Activated CD8-positive, alpha-beta memory T cell treated with anti-CD3 and anti-CD28 coated beads, Interleukin-2, amount 10 ng/mL, durations not matched to agents 7 days and 5 days (primary cell): Measurements from ENCODE around the gene TBC1D13. TPM values are rescaled to one million over a fixed set of nuclear protein-coding genes. Genes with fewer than 3 reads are reported as not detected.
"Not testable (repeated sequence)": the region's sequence is repeated elsewhere in the genome, so short reads cannot be mapped to it uniquely, and the experiment has no call there.

Source experiments
- ATAC-seq: fragments of 150-1000 bp; cut with Tn5 transposase; one replicate; pipeline ENCODE4 v1.10.0; 2021; ENCODE audit warnings: moderate library complexity
- CTCF ChIA-PET: fragments of 350-600 bp; sonication (Branson Sonifier 250); formaldehyde crosslinking; loops from one replicate; lab custom pipeline; 2021; ENCODE audit warnings: antibody characterized with exemption; lab: Charles Lee
- DNase-seq: peaks from one replicate; pipeline ENCODE4 v3.0.0-alpha.2; 2020
- H3K27ac Mint-ChIP-seq: one replicate; pipeline ENCODE4 v1.8.0; 2021; ENCODE audit warnings: mild to moderate bottlenecking, mixed read lengths
- H3K27me3 Mint-ChIP-seq: one replicate; pipeline ENCODE4 v1.8.0; 2021; ENCODE audit warnings: mixed read lengths
- H3K36me3 Mint-ChIP-seq: one replicate; pipeline ENCODE4 v1.8.0; 2021; ENCODE audit warnings: mild to moderate bottlenecking, mixed read lengths
- H3K4me1 Mint-ChIP-seq: one replicate; pipeline ENCODE4 v1.8.0; 2021; ENCODE audit warnings: mixed read lengths
- H3K4me3 Mint-ChIP-seq: one replicate; pipeline ENCODE4 v1.8.0; 2021; ENCODE audit warnings: mild to moderate bottlenecking, moderate library complexity, mixed read lengths
- H3K9me3 Mint-ChIP-seq: one replicate; pipeline ENCODE4 v1.8.0; 2022; ENCODE audit warnings: low read depth, mixed read lengths
- total RNA-seq, 2 experiments: library from RNA; stranded (reverse); gene quantifications; one replicate each; pipeline ENCODE4 v1.2.3, GENCODE V29; 2021

The TBC1D13 gene
- total RNA-seq, 2 experiments from 2014 or later = 21.5 to 22.2 TPM

- Mint-ChIP-seq H3K9me3 (peaks cover 3% of the 10 kb centered on the region), H3K27me3 (no peaks in the 10 kb centered on the region), H3K36me3 (peaks cover 2% of the 10 kb centered on the region), H3K4me1 (peaks cover 19% of the 10 kb centered on the region), H3K27ac (peak overlapping the region; percentile 96), H3K4me3 (peak overlapping the region; percentile 95)
- DNase-seq (no peak), ATAC-seq (peak; percentile 14)
- CTCF ChIA-PET = interaction anchor here (1.1 to 2.3 kb wide), 4 partner anchors 15 to 251 kb away, joined by 3 to 10 read pairs (median 5); partner anchors contain the start of genes PKN3, TBC1D13 and ZDHHC12
These were observed 15.8 kb upstream of the TBC1D13 start for GRCh38 chr9:128771094-128771721.

- peak within 1 kb of the TSS; percentile 95 for H3K4me3 Mint-ChIP-seq
- peaks cover 3% of the 10 kb centered on the region for H3K9me3 Mint-ChIP-seq
- H3K27ac Mint-ChIP-seq = peak within 1 kb of the TSS; percentile 96
- H3K36me3 Mint-ChIP-seq = peaks cover 2% of the 10 kb centered on the region
- H3K27me3 Mint-ChIP-seq = no peaks in the 10 kb centered on the region
- CTCF ChIA-PET = interaction anchor here (1.1 to 2.3 kb wide), 5 partner anchors 14 to 250 kb away, joined by 3 to 10 read pairs (median 6); partner anchors contain the start of genes ENDOG, PKN3, TBC1D13 and ZDHHC12
- DNase-seq = peak; percentile 94
- peak; percentile 95 for ATAC-seq
- H3K4me1 Mint-ChIP-seq = peaks cover 19% of the 10 kb centered on the region
These were observed 15.1 kb upstream of the TBC1D13 start, which contains the start of gene ZER1 for GRCh38 chr9:128771745-128772519. Gene ZER1, minus strand, starts transcription at chr9:128771927. Its CDS starts 16,362 bp downstream, at chr9:128755565.

GRCh38 chr9:128773049-128773448, 14.0 kb upstream of the TBC1D13 start:
- CTCF ChIA-PET = interaction anchor here (1.1 to 2.3 kb wide), 3 partner anchors 13 to 45 kb away, joined by 3 to 10 read pairs (median 10); partner anchors contain the start of genes ENDOG and TBC1D13
- ATAC-seq = no peak
- no peak for DNase-seq
- no peaks in the 10 kb centered on the region for H3K27me3 Mint-ChIP-seq
- peaks cover 3% of the 10 kb centered on the region for H3K9me3 Mint-ChIP-seq
- peaks cover 19% of the 10 kb centered on the region for H3K4me1 Mint-ChIP-seq
- H3K27ac Mint-ChIP-seq = peak overlapping the region; percentile 28
- H3K4me3 Mint-ChIP-seq = peak overlapping the region; percentile 32
- peaks cover 2% of the 10 kb centered on the region for H3K36me3 Mint-ChIP-seq

- H3K9me3 Mint-ChIP-seq = peaks cover 3% of the 10 kb centered on the region
- CTCF ChIA-PET = interaction anchor here (1.3 kb wide), 1 partner anchor 11 kb away, joined by 3 read pairs; no protein-coding TSS in a partner anchor
- DNase-seq (no peak), ATAC-seq (no peak)
- no peak overlapping the region for H3K4me3 Mint-ChIP-seq
- peaks cover 14% of the 10 kb centered on the region for H3K4me1 Mint-ChIP-seq
- no peaks in the 10 kb centered on the region for H3K27me3 Mint-ChIP-seq
- H3K36me3 Mint-ChIP-seq = peaks cover 2% of the 10 kb centered on the region
- H3K27ac Mint-ChIP-seq = no peak overlapping the region
These were observed 12.2 kb upstream of the TBC1D13 start for GRCh38 chr9:128774804-128775203.

- H3K4me1 Mint-ChIP-seq, H3K9me3 Mint-ChIP-seq, H3K4me3 Mint-ChIP-seq, H3K27me3 Mint-ChIP-seq, DNase-seq, ATAC-seq, H3K36me3 Mint-ChIP-seq, H3K27ac Mint-ChIP-seq, CTCF ChIA-PET: not testable (repeated sequence)
These were observed 7.0 kb upstream of the TBC1D13 start for GRCh38 chr9:128780093-128780492.

- H3K27me3 Mint-ChIP-seq = no peaks in the 10 kb centered on the region
- ATAC-seq (no peak), DNase-seq (no peak)
- peaks cover 1% of the 10 kb centered on the region for H3K9me3 Mint-ChIP-seq
- no peak overlapping the region for H3K4me3 Mint-ChIP-seq
- H3K4me1 Mint-ChIP-seq = peaks cover 6% of the 10 kb centered on the region
- H3K27ac Mint-ChIP-seq = no peak overlapping the region
- CTCF ChIA-PET = interaction anchor here (1.6 to 2.4 kb wide), 2 partner anchors 11 to 37 kb away, joined by 4 to 7 read pairs; partner anchors contain the start of gene ENDOG
- no peaks in the 10 kb centered on the region for H3K36me3 Mint-ChIP-seq
These were observed 5.6 kb upstream of the TBC1D13 start for GRCh38 chr9:128781187-128782070.

- no peak overlapping the region for H3K27ac Mint-ChIP-seq
- H3K9me3 Mint-ChIP-seq = peaks cover 1% of the 10 kb centered on the region
- no peaks in the 10 kb centered on the region for H3K27me3 Mint-ChIP-seq
- H3K4me3 Mint-ChIP-seq = no peak overlapping the region
- ATAC-seq (no peak), DNase-seq (no peak)
- H3K36me3 Mint-ChIP-seq = no peaks in the 10 kb centered on the region
- H3K4me1 Mint-ChIP-seq = peaks cover 7% of the 10 kb centered on the region
- CTCF ChIA-PET = interaction anchor here (0.7 to 2.4 kb wide), 3 partner anchors 10 to 35 kb away, joined by 3 to 7 read pairs (median 4); partner anchors contain the start of gene ENDOG
These were observed 4.4 kb upstream of the TBC1D13 start for GRCh38 chr9:128782669-128783068.

- no peak for ATAC-seq
- CTCF ChIA-PET = interaction anchor here (2.4 kb wide), 1 partner anchor 14 kb away, joined by 10 read pairs; the partner anchor contains the start of gene ZER1
- H3K27ac Mint-ChIP-seq = no peak overlapping the region
These were observed 1.6 kb upstream of the TBC1D13 start for GRCh38 chr9:128785427-128785826.

GRCh38 chr9:128787659-128788058, 606 bp downstream of the TBC1D13 start:
- Mint-ChIP-seq H3K4me1 (peaks cover 17% of the 10 kb centered on the region), H3K27me3 (no peaks in the 10 kb centered on the region), H3K27ac (peak overlapping the region; percentile 91), H3K36me3 (peaks cover 5% of the 10 kb centered on the region), H3K9me3 (peaks cover 1% of the 10 kb centered on the region), H3K4me3 (peak overlapping the region; percentile 90)
- CTCF ChIA-PET = interaction anchor here (2.0 kb wide), 1 partner anchor 31 kb away, joined by 8 read pairs; the partner anchor contains the start of gene ENDOG
- ATAC-seq (no peak), DNase-seq (no peak)

More at GRCh38 chr9:128785427-128785826, 1.6 kb upstream of the TBC1D13 start:
- Mint-ChIP-seq H3K4me3 (no peak overlapping the region), H3K4me1 (peaks cover 21% of the 10 kb centered on the region), H3K36me3 (peaks cover 4% of the 10 kb centered on the region), H3K27me3 (no peaks in the 10 kb centered on the region), H3K9me3 (peaks cover 1% of the 10 kb centered on the region)
- DNase-seq = no peak

- Mint-ChIP-seq H3K27me3 (no peaks in the 10 kb centered on the region), H3K4me1 (peaks cover 17% of the 10 kb centered on the region), H3K36me3 (peaks cover 5% of the 10 kb centered on the region), H3K9me3 (peaks cover 1% of the 10 kb centered on the region), H3K4me3 (peak overlapping the region; percentile 90), H3K27ac (peak overlapping the region; percentile 91)
- no peak for ATAC-seq
- DNase-seq = no peak
- CTCF ChIA-PET = interaction anchor here (0.9 to 2.0 kb wide), 2 partner anchors 30 to 343 kb away, joined by 3 to 8 read pairs; partner anchors contain the start of gene ENDOG
These were observed 1.4 kb downstream of the TBC1D13 start for GRCh38 chr9:128788445-128788844.

GRCh38 chr9:128790536-128790935, 3.5 kb downstream of the TBC1D13 start:
- H3K27me3 Mint-ChIP-seq = no peaks in the 10 kb centered on the region
- CTCF ChIA-PET = no interaction called here
- H3K36me3 Mint-ChIP-seq = peaks cover 9% of the 10 kb centered on the region
- no peaks in the 10 kb centered on the region for H3K9me3 Mint-ChIP-seq
- peaks cover 15% of the 10 kb centered on the region for H3K4me1 Mint-ChIP-seq
- no peak overlapping the region for H3K4me3 Mint-ChIP-seq
- no peak overlapping the region for H3K27ac Mint-ChIP-seq
- DNase-seq = no peak
- ATAC-seq = no peak

GRCh38 chr9:128792134-128792533, 5.1 kb downstream of the TBC1D13 start:
- no peak overlapping the region for H3K4me3 Mint-ChIP-seq
- peaks cover 9% of the 10 kb centered on the region for H3K36me3 Mint-ChIP-seq
- H3K27ac Mint-ChIP-seq = no peak overlapping the region
- H3K27me3 Mint-ChIP-seq = no peaks in the 10 kb centered on the region
- no peak for ATAC-seq
- H3K4me1 Mint-ChIP-seq = peaks cover 14% of the 10 kb centered on the region
- H3K9me3 Mint-ChIP-seq = no peaks in the 10 kb centered on the region
- no peak for DNase-seq
- CTCF ChIA-PET = interaction anchor here (0.7 to 1.2 kb wide), 3 partner anchors 10 to 90 kb away, joined by 3 to 4 read pairs (median 3); partner anchors contain the start of gene PKN3
